ENCODE measurements around the gene KRT84.
"Not testable (repeated sequence)": the region's sequence is repeated elsewhere in the genome, so short reads cannot be mapped to it uniquely, and the experiment has no call there.

The KRT84 gene

DNA sequence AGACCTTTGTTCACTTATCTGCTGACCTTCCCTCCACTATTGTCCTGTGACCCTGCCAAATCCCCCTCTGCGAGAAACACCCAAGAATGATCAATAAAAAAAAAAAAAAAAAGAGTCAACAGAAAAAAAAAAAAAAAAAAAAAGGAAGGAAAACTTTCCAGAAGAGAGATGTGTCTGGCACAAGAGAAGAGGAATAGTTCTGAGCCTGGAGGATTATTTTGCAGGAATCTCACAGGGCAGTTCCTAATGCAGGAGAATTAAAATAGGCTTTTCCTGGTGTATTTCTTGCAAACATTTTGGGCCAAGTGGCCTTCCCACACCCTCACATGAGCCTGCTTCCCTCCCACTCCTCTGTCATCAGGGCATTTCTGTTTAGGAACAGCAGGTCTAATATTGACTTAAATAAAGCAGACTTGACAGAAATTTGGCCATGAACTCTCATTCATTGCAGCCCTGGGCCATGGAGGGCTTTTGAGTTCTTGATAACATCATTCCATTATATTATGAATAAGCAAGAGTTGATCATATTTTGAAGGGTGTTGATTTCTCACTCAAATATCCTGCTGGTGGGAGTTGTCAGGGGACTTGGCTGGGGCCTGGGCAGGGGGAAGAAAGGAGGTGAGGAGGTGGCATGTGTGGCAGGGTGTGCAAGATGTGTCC lies 25.3 kb upstream of the KRT84 start:
- DNase-seq = not testable (repeated sequence)

DNA sequence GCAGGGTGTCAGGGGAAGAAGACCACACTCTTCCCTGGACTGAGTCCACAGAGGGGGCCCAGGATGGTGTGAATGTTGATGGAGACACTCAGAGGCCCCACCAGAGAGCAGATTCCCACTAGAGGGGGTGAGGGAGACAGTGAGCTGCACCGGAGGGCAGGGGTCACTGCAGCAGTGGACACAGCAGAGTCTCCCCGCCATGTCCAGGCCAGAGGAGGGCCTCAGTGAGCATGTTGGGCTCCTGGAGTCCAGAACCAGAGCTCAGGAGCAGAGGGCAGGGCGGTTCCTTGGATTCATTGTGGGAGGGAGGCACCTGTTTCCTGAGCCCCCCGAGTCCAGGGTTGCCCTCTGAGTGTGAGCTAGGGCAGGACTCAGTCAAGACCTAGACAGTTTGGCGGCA lies 22.5 kb upstream of the KRT84 start:
- DNase-seq = no peak

- no peak for DNase-seq
Observed at GRCh38 chr12:52405922-52406385, 20.5 kb upstream of the KRT84 start, which contains the start of gene KRT82. KRT82 (minus strand) TSS chr12:52406335; CDS start chr12:52406277, 58 bp downstream.

DNA sequence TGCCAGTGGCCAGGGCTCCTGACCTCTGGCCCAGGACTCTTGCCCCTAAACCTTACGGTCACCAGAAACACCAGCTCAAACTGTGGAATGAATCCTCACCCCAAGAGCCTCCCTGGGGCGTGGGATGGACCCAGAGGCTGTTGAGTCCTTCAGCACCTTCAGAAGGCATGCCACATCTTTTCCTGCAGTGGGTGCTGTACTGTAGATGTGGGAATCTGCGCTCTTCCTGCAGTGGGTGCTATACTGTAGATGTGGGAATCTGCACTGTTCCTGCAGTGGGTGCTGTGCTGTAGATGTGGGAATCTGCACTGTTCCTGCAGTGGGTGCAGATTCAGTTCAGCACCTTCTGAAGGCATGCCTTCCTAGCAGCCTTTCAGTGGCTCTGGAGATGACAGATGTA lies 19.5 kb upstream of the KRT84 start:
- no peak for DNase-seq

- no peak for DNase-seq
Observed at GRCh38 chr12:52403561-52403960, 18.1 kb upstream of the KRT84 start.

GRCh38 chr12:52402873-52403540 lies 17.6 kb upstream of the KRT84 start:
- no peak for DNase-seq

- DNase-seq = no peak
Observed at GRCh38 chr12:52402377-52402776, 16.9 kb upstream of the KRT84 start.

GRCh38 chr12:52401926-52402325 lies 16.5 kb upstream of the KRT84 start:
- DNase-seq = no peak

DNA sequence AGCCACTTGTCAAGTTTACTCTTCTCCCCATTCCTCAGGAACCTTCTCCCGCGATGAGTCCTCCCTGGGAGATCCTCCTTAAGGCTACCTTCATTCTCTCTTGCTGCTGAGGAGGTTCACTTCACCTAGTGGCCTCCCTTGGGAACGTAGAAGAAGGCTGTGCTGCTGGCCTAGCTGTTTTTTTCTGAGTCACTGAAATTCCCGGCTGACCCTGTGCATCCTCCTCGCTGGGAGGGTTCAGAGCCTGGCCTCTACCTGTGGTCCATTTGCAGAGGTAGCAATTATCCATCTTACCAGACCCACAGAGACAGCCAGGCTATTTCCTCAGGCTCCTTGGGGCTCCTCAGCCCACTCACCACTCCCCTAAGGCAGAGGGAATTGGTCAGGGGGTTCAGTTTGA lies 16.1 kb upstream of the KRT84 start:
- DNase-seq = no peak

DNA sequence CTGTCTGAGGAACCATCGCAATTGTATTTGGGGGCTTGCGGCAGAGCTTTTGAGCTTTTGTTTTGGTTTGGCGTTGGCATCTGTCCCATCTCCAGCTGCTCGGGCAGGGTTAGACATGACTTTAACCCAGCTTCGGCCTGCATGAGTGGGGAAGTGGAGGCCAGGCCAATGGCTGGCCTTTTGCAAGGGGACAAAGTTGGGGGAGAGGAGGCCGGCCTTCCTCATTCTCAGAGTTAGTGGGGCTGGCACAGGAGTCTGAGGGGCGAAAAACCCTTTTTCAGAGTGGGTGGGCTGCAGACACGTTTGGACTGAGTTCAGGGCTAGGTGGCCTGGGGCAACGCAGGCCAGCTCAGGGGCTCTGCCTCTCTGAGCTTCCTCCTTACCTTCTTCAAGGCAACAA lies 15.5 kb upstream of the KRT84 start:
- DNase-seq = no peak

- DNase-seq = no peak
Observed at GRCh38 chr12:52399756-52400155, 14.3 kb upstream of the KRT84 start.

GRCh38 chr12:52398176-52398575 lies 12.7 kb upstream of the KRT84 start:
- no peak for DNase-seq

DNA sequence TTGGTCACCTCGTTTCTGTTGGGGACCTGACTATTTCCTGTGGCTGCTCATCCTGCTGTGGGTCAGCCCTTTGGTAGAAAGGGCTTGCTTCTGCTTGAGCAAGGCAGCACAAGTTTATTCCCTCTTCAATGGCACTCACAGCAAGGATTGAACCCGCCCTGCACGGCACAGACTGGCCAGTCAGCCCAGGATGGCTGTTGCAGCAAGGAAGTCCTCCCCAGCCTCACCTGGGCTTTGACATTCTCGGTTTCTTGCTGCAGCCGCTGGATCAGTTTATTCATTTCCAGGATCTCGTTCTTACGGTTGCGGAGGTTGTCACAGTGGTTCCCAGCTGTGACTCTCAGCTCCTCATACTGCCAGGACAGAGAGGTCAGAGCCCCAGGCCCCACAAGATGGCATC lies 11.2 kb upstream of the KRT84 start:
- DNase-seq = no peak

GRCh38 chr12:52395761-52396434 lies 10.4 kb upstream of the KRT84 start:
- no peak for DNase-seq

GRCh38 chr12:52394836-52395405 lies 9.5 kb upstream of the KRT84 start:
- DNase-seq = no peak

DNA sequence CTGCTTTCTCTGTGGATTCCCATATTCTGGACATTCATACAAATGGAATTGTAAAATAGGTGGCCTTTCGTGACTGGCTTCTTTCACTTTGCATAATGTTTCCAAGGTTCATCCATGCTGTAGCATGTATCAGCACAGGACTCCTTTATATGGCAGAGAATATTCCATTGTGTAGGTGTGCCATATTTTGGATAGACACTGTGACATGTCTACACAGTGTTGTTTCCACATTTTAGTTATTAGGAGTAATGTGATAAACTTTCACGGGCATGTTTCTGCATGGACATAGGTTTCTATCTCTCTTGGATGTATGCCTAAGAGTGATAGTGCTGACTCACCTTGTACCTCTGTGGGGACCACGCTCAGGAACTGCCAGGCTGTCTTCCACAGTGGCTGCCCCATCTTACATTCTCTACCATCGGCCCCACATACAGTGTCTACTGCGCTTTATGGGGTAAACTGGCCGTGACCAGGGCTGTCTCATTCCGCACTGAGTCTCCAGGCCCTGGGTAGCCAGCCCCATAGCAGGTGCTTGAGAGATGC lies 7.1 kb upstream of the KRT84 start:
- DNase-seq = no peak

DNA sequence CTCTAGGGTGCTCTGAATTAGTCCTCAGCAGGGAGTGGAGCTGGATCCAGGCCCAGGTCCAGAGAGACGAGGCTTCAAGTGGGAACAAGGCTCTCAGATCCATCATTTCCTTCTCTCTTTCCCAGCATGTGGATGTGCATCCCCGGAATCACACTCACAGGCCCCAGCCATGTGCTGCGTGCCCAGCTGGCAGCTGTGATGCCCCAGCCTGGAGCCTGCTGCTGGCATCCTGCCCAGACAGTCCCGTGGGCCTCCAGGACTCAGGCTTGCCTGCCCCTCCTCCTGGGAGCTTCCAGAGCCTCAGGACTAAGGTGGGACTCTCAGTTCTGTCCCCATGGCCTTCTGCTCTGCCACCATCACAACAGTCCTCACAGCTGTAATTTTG lies 6.2 kb upstream of the KRT84 start:
- no peak for DNase-seq

DNA sequence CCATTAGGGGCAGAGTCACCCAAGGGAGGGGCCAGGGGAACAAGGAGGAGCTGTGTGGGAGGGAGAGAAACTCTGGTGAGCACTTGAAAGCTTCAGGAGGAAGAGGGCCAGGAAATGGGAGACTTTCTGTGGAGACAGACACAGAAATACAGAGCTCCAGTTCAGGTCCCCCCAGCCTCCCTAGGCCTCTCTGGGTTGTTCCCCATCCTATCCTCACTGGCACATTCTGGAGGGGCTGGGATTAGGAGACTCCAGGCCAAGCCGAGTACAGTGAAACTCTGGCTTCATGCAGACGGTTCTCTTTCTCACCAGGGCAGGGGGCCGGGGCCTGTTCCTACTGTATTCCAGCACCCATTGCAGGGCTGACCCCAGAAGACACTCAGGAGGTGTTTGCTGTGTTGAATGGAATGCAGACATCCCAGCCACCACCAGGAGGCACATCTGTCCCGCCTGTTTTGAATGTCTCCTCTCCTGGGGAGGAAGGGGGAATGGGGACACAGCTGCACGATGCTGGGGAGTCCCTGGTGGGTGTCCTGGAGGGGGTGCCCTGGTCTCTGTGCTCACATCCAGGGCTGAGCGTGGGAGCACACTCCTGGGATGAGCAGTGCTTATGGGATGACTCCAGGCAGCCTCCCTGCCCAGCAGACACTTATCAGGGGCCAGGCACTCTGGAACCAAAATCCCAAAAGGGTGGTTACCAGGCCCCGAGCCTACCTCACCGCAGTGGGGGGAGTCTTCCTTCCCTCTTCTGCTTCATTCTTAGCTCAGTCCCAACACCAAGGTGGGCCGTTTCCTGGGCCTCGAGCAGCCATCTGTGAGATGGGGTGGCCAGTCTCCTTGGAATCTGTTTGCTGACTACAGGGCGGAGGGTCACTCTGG lies 5.5 kb upstream of the KRT84 start:
- no peak for DNase-seq

- no peak for DNase-seq
Observed at GRCh38 chr12:52389313-52390207, 4.1 kb upstream of the KRT84 start.

DNA sequence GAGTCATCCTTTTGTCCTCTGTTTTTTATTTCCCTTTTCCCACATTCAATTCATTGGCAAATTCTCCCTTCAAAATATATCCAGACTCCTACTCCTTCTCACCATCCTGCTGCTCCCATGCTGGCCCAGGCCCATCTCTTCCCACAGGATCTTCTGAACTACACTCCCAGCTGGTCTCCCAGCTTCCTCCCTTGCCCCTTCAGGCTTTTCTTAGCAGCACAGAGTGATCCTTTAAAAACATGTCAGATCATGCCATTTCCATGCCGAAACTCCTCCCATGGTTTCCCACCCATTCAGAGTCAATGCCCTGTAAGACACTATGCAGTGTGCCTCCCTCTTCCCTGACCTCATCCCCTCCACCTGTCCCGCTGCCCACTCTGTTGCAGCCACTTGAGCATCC lies 2.4 kb upstream of the KRT84 start:
- DNase-seq = no peak

DNA sequence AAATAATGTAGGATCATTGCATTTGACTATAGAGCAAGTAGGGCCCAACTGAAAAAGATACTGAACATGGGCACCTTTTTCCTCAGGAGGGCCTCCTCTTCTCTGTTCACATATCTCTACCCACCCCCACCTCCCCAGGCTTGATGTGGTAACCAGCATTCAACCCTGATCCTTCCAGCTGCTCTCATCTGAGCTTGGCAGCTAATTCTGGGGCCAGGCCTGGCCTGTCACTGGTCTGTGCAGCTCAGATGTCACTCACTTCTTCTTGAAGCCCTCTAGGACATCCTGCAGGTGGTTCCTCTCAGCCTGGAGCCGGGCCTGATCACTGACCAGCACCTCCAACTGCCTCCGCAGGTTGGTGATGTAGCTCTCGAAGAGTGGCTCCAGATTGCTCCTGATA lies 2.1 kb downstream of the KRT84 start:
- DNase-seq = no peak
